Suprapubic skin (tissue), 4 donors: Measurements from ENCODE around the gene LRRC45. TPM values are rescaled to one million over a fixed set of nuclear protein-coding genes. Genes with fewer than 3 reads are reported as not detected.

Source experiments
- DNase-seq, 2 donors: peaks; one replicate each; pipeline ENCODE4 v3.0.0-alpha.2; 2019; ENCODE audit warnings: low spot score in 2 of 2
- H3K27ac ChIP-seq: fragments of 200-600 bp; sonication (generic); one replicate; pipeline ENCODE4 v1.5.1; 2019
- H3K27me3 ChIP-seq: fragments of 200-600 bp; sonication (generic); one replicate; pipeline ENCODE4 v1.5.1; 2019
- H3K36me3 ChIP-seq: fragments of 200-600 bp; sonication (generic); one replicate; pipeline ENCODE4 v1.5.1; 2019
- H3K4me1 ChIP-seq: fragments of 200-600 bp; sonication (generic); one replicate; pipeline ENCODE4 v1.5.1; 2019
- H3K4me3 ChIP-seq: fragments of 200-600 bp; sonication (generic); one replicate; pipeline ENCODE4 v1.5.1; 2019; ENCODE audit warnings: mild to moderate bottlenecking
- H3K9me3 ChIP-seq: fragments of 200-600 bp; sonication (generic); one replicate; pipeline ENCODE4 v1.5.1; 2019
- CTCF ChIP-seq, 2 donors: fragments of 200-600 bp in 1 of 2; fragments of 450-650 bp in 1 of 2; sonication (generic) in 1 of 2; IDR thresholded peaks; one replicate each; pipeline ENCODE4 v1.5.1; 2016 to 2019; ENCODE audit warnings: antibody characterized with exemption in 2 of 2, mild to moderate bottlenecking in 1 of 2, moderate library complexity in 1 of 2
- EP300 ChIP-seq: sonication (generic); formaldehyde crosslinking; IDR thresholded peaks from one replicate; pipeline ENCODE4 v1.6.1; 2017; ENCODE audit warnings: antibody characterized with exemption
- POLR2A ChIP-seq, 2 donors: fragments of 450-650 bp; IDR thresholded peaks; one replicate each; pipeline ENCODE4 v1.6.1; 2017; ENCODE audit warnings: antibody characterized with exemption in 2 of 2, mild to moderate bottlenecking in 2 of 2, moderate library complexity in 2 of 2
- POLR2AphosphoS5 ChIP-seq, 3 donors: sonication (generic); formaldehyde crosslinking; IDR thresholded peaks; one replicate each; pipeline ENCODE4 v1.6.1; 2017; ENCODE audit warnings: antibody characterized with exemption in 3 of 3
- WGBS: methylation state at CpG from one replicate; pipeline ENCODE4 v1.1.5; 2018; 5-methylcytosine and 5-hydroxymethylcytosine counted together
- total RNA-seq, 4 donors: library from RNA; depleted of rRNA; stranded (reverse); fragments of >200 nt; gene quantifications; one replicate each; pipeline ENCODE4 v1.1.0, GENCODE V29; 2016

The LRRC45 gene
- total RNA-seq, 4 donors from 2014 or later, result 14.1 to 18.7 (median 15.4) TPM

DNA sequence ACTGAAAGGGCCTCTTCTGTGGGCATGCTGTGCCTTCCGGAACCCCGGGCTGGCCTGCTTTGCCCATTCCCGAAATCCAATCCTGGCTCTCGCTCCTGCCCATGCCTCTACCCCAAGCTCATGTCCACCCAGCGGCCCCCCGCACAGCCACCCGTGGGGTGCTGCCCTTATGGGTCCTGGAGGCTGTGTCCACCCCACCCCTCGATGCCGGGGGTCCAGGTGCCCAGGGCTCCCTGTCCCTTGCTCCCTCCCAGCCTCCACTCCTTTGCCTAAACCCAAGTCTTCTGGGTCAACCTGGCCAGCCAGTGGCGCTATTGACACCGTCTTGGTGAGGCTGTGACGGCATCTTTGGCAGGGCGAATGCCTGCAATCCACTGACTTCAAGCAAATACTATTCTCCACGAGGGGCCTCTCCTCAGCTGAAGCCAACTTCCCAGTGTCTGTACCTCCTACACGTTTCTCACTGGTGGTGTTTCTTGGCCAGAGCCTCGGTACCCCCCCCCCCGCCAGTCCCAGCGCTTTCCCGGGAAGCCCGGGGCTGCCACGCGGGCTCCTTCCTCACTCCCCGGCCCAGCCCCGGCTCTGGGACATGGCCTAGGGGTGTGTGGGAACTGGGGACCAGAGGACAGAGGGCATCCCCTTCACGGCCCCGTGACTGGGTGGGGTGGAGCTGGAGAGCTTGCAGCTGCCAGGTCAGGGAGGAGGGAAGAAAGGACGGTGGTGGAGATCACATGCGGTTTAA is 54.7 kb downstream of the LRRC45 start:
- Histone ChIP-seq H3K4me1 (peaks cover 4% of the 10 kb centered on the region), H3K36me3 (peaks cover 46% of the 10 kb centered on the region), H3K4me3 (no peak overlapping the region), H3K9me3 (no peaks in the 10 kb centered on the region), H3K27ac (no peak overlapping the region), H3K27me3 (no peaks in the 10 kb centered on the region)
- TF ChIP-seq EP300 (no peak), POLR2AphosphoS5 (IDR thresholded peaks at IDR 0.05) (no peak), CTCF (IDR thresholded peaks at IDR 0.05) (no peak), POLR2A (IDR thresholded peaks at IDR 0.05) (no peak)
- no peak for DNase-seq
- 52% methylated on average over 19 of the region's 28 CpGs for WGBS

GRCh38 chr17:82078433-82078832 is 55.3 kb downstream of the LRRC45 start:
- no peak overlapping the region for H3K4me3 ChIP-seq
- TF ChIP-seq POLR2A (IDR thresholded peaks at IDR 0.05) (no peak), CTCF (IDR thresholded peaks at IDR 0.05) (no peak)
- peaks cover 4% of the 10 kb centered on the region for H3K4me1 ChIP-seq
- H3K9me3 ChIP-seq, result no peaks in the 10 kb centered on the region
- 93% methylated on average over 15 of the region's 18 CpGs for WGBS
- DNase-seq, result no peak
- H3K27me3 ChIP-seq, result no peaks in the 10 kb centered on the region
- H3K36me3 ChIP-seq, result peaks cover 53% of the 10 kb centered on the region
- H3K27ac ChIP-seq, result no peak overlapping the region

- DNase-seq, result no peak
- H3K27me3 ChIP-seq, result no peaks in the 10 kb centered on the region
- H3K4me3 ChIP-seq, result no peak overlapping the region
- H3K9me3 ChIP-seq, result no peaks in the 10 kb centered on the region
- TF ChIP-seq POLR2AphosphoS5 (IDR thresholded peaks at IDR 0.05) (no peak), CTCF (IDR thresholded peaks at IDR 0.05) (no peak), POLR2A (IDR thresholded peaks at IDR 0.05) (no peak), EP300 (no peak)
- WGBS, result 96% methylated on average over 31 of the region's 47 CpGs
- no peak overlapping the region for H3K27ac ChIP-seq
- H3K36me3 ChIP-seq, result peaks cover 60% of the 10 kb centered on the region
- H3K4me1 ChIP-seq, result peaks cover 4% of the 10 kb centered on the region
Observed at GRCh38 chr17:82079001-82079677, 56.0 kb downstream of the LRRC45 start.

- DNase-seq, result no peak
- Histone ChIP-seq H3K36me3 (peaks cover 71% of the 10 kb centered on the region), H3K4me3 (no peak overlapping the region), H3K9me3 (no peaks in the 10 kb centered on the region), H3K27me3 (no peaks in the 10 kb centered on the region), H3K27ac (no peak overlapping the region), H3K4me1 (peaks cover 4% of the 10 kb centered on the region)
- 94% methylated on average over 11 of the region's 36 CpGs for WGBS
- TF ChIP-seq POLR2AphosphoS5 (IDR thresholded peaks at IDR 0.05) (no peak), EP300 (no peak), CTCF (IDR thresholded peaks at IDR 0.05) (no peak), POLR2A (IDR thresholded peaks at IDR 0.05) (no peak)
Observed at GRCh38 chr17:82080048-82080788, 57.1 kb downstream of the LRRC45 start.

Other genes with a start within 250 kb of the LRRC45 start
- 1 to 10 TPM in 2 of 4 donors, under 1 TPM in 2; 0.52 to 3.8 (median 1.3) TPM for gene GCGR, start 219.2 kb upstream of the LRRC45 start, total RNA-seq
- 10 to 100 TPM; 20.3 to 29.3 (median 27.4) TPM for gene MCRIP1, start 190.0 kb upstream of the LRRC45 start, total RNA-seq
- 1 to 10 TPM in 1 of 4 donors, not detected in 3; 1.3 TPM for gene PPP1R27, start 188.3 kb upstream of the LRRC45 start, total RNA-seq
- 1,000 to 10,000 TPM in 1 of 4 donors, 100 to 1,000 TPM in 3; 521 to 1,041 (median 898) TPM for gene P4HB, start 162.8 kb upstream of the LRRC45 start, total RNA-seq
- gene ARHGDIA, start 152.0 kb upstream of the LRRC45 start, total RNA-seq, result 100 to 1,000 TPM; 157 to 202 (median 180) TPM
- 100 to 1,000 TPM in 2 of 4 donors, 10 to 100 TPM in 2; 43.0 to 110 (median 96.3) TPM for gene ALYREF, start 131.7 kb upstream of the LRRC45 start, total RNA-seq
- gene ANAPC11, start 131.6 kb upstream of the LRRC45 start, total RNA-seq, result 100 to 1,000 TPM in 3 of 4 donors, 10 to 100 TPM in 1; 73.7 to 135 (median 121) TPM
- under 1 TPM in 1 of 4 donors, not detected in 3; 0.40 TPM for gene NPB, start 121.1 kb upstream of the LRRC45 start, total RNA-seq
- 10 to 100 TPM; 23.7 to 34.2 (median 30.4) TPM for gene PCYT2, start 111.9 kb upstream of the LRRC45 start, total RNA-seq
- gene SIRT7, start 105.1 kb upstream of the LRRC45 start, total RNA-seq, result 10 to 100 TPM; 30.7 to 52.4 (median 38.9) TPM
- gene MAFG, start 95.6 kb upstream of the LRRC45 start, total RNA-seq, result 10 to 100 TPM; 17.1 to 21.1 (median 19.0) TPM
- 10 to 100 TPM in 1 of 4 donors, 1 to 10 TPM in 3; 3.7 to 13.1 (median 9.0) TPM for gene PYCR1, start 86.0 kb upstream of the LRRC45 start, total RNA-seq
- not detected for gene MYADML2, start 76.1 kb upstream of the LRRC45 start, total RNA-seq
- 10 to 100 TPM in 1 of 4 donors, 1 to 10 TPM in 3; 1.1 to 11.5 (median 1.5) TPM for gene NOTUM, start 62.1 kb upstream of the LRRC45 start, total RNA-seq
- gene ASPSCR1, start 45.7 kb upstream of the LRRC45 start, total RNA-seq, result 10 to 100 TPM; 17.9 to 25.6 (median 21.6) TPM
- 10 to 100 TPM; 75.8 to 81.6 (median 76.8) TPM for gene CENPX, start 427 bp upstream of the LRRC45 start, total RNA-seq
- 10 to 100 TPM; 13.7 to 34.1 (median 14.8) TPM for gene RAC3, start 8.4 kb downstream of the LRRC45 start, total RNA-seq
- gene DCXR, start 14.4 kb downstream of the LRRC45 start, total RNA-seq, result 100 to 1,000 TPM; 160 to 267 (median 222) TPM
- gene RFNG, start 28.5 kb downstream of the LRRC45 start, total RNA-seq, result 10 to 100 TPM; 46.0 to 61.0 (median 50.8) TPM
- gene GPS1, start 28.6 kb downstream of the LRRC45 start, total RNA-seq, result 100 to 1,000 TPM in 2 of 4 donors, 10 to 100 TPM in 2; 72.4 to 113 (median 100) TPM
- gene DUS1L, start 42.5 kb downstream of the LRRC45 start, total RNA-seq, result 100 to 1,000 TPM in 3 of 4 donors, 10 to 100 TPM in 1; 79.3 to 176 (median 108) TPM
- 100 to 1,000 TPM; 278 to 464 (median 359) TPM for gene FASN, start 74.9 kb downstream of the LRRC45 start, total RNA-seq
- gene CCDC57, start 189.5 kb downstream of the LRRC45 start, total RNA-seq, result 10 to 100 TPM; 16.1 to 29.8 (median 20.3) TPM
- 1 to 10 TPM; 3.6 to 7.6 (median 4.5) TPM for gene SLC16A3, start 205.7 kb downstream of the LRRC45 start, total RNA-seq